Measurements from ENCODE around the gene MARCHF4. TPM values are rescaled to one million over a fixed set of nuclear protein-coding genes. Genes with fewer than 3 reads are reported as not detected.

MARCHF4 gene
- total and polyA plus RNA-seq, 2 of the 4 experiments (the other 2 are of a cell fraction): 2.3 to 12.0 TPM

DNA sequence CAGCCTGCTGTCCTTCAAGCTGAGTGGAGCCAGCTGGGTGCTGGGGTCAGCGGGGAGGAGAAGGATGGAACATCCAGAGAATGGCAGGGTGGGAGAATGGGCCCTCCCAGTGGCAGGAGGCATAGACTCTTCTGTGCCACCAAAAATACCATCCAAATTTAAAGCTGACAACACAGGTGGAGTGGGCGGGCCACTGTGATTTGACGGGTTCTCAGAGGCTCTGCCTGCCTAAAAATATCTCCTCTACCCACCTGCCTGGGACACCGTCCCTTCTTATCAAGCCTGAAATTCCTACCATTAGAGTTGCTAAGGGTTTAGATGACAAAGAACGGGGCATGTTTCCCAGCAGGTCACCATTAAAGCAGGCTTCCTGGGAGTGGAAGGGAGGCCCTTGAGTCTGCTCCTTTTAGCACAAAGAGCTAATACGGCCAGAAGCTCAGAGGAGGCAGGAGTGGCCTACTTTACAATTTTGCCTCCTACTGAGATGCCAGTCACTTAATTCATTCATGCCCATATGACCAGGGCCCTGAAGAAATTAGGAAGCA lies 19.8 kb upstream of the MARCHF4 start:
- Histone ChIP-seq H4K5ac (ENCODE audit: low read depth, low read length) (no peak overlapping the region), H4K8ac (ENCODE audit: low read depth in 2 of 2, low read length in 2 of 2) (no peak overlapping the region), H2AFZ (replicated peaks; ENCODE audit: low read length, poor library complexity) (no peak overlapping the region), H2BK20ac (ENCODE audit: low read depth, low read length) (no peak overlapping the region), H3K27me3 (ENCODE audit: control insufficient read depth, insufficient read depth, low read length) (no peaks in the 10 kb centered on the region), H2AK9ac (replicated peaks; ENCODE audit: low read depth, low read length, poor library complexity) (no peak overlapping the region), H2BK120ac (ENCODE audit: low read depth, low read length) (no peak overlapping the region), H3K18ac (ENCODE audit: low read depth, low read length) (no peak overlapping the region), H3K79me1 (ENCODE audit: low read depth in 1 of 2, low read length in 2 of 2) (no peaks in the 10 kb centered on the region), H2AK5ac (ENCODE audit: low read depth, low read length) (no peak overlapping the region), H3K56ac (ENCODE audit: extremely low read depth, insufficient read depth, low read length) (no peak overlapping the region), H3K4ac (ENCODE audit: low read depth, low read length) (no peak overlapping the region), H3K36me3 (ENCODE audit: control insufficient read depth, insufficient read depth, low read length) (no peaks in the 10 kb centered on the region), H2BK15ac (ENCODE audit: low read depth, low read length) (no peak overlapping the region), H2BK5ac (ENCODE audit: low read depth, low read length, poor library complexity, severe bottlenecking) (no peak overlapping the region), H3K27ac (ENCODE audit: insufficient read depth, low read length) (no peak overlapping the region), H4K91ac (ENCODE audit: insufficient read depth, low read depth, low read length) (no peak overlapping the region), H4K20me1 (ENCODE audit: insufficient read depth, low read length) (no peaks in the 10 kb centered on the region), H3K9me3 (ENCODE audit: control insufficient read depth, insufficient read depth, low read length) (no peaks in the 10 kb centered on the region; the same call in 1 of the 2 replicates), H3K4me1 (ENCODE audit: control insufficient read depth, insufficient read depth, low read length) (no peaks in the 10 kb centered on the region), H3K23ac (ENCODE audit: low read depth, low read length) (no peak overlapping the region), H3K9ac (ENCODE audit: low read depth, low read length) (no peak overlapping the region), H3K4me2 (ENCODE audit: low read depth, low read length) (no peak overlapping the region), H3K14ac (replicated peaks; ENCODE audit: low read depth, low read length) (no peak overlapping the region), H3K9me1 (ENCODE audit: insufficient read depth, low read length) (no peaks in the 10 kb centered on the region), H3K4me3 (ENCODE audit: insufficient read depth, low read depth, low read length) (no peak overlapping the region)
- WGBS, 2 experiments (ENCODE audit: extremely low coverage in 2 of 2, insufficient read length in 1 of 2): no CpG with 5 or more reads among the region's 6 CpGs
- ATAC-seq (ENCODE audit: low read depth) (no peak), DNase-seq (no peak)
- ChIA-PET CTCF (no interaction called here), POLR2A (ENCODE audit: unreplicated experiment) (no interaction called here)
- intact Hi-C loops (cut with micrococcal nuclease): no loop called here
- TF ChIP-seq CTCF (conservative IDR thresholded peaks at IDR 0.05; ENCODE audit: low read depth, low read length): no peak
- TF ChIP-seq SMC3 (IDR thresholded peaks at IDR 0.05; ENCODE audit: low read depth, low read length): no peak
- no peak for TF ChIP-seq RAD21 (IDR thresholded peaks at IDR 0.05; ENCODE audit: low read length)
- TF ChIP-seq NFE2L2 (IDR thresholded peaks at IDR 0.05; ENCODE audit: low read depth, low read length): no peak
- no peak for TF ChIP-seq RCOR1 (IDR thresholded peaks at IDR 0.05; ENCODE audit: insufficient replicate concordance, low read length)
- no peak for TF ChIP-seq POLR2A (IDR thresholded peaks at IDR 0.05; ENCODE audit: low read depth, low read length)
- no peak for TF ChIP-seq CEBPB (IDR thresholded peaks at IDR 0.05; ENCODE audit: low read depth, low read length)
- no peak for TF ChIP-seq RFX5 (IDR thresholded peaks at IDR 0.05; ENCODE audit: low read depth, low read length)
- TF ChIP-seq, protein P1, sequence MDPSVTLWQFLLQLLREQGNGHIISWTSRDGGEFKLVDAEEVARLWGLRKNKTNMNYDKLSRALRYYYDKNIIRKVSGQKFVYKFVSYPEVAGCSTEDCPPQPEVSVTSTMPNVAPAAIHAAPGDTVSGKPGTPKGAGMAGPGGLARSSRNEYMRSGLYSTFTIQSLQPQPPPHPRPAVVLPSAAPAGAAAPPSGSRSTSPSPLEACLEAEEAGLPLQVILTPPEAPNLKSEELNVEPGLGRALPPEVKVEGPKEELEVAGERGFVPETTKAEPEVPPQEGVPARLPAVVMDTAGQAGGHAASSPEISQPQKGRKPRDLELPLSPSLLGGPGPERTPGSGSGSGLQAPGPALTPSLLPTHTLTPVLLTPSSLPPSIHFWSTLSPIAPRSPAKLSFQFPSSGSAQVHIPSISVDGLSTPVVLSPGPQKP (IDR thresholded peaks at IDR 0.05; ENCODE audit: borderline replicate concordance, low read depth, low read length): no peak
- TF ChIP-seq, protein P2, sequence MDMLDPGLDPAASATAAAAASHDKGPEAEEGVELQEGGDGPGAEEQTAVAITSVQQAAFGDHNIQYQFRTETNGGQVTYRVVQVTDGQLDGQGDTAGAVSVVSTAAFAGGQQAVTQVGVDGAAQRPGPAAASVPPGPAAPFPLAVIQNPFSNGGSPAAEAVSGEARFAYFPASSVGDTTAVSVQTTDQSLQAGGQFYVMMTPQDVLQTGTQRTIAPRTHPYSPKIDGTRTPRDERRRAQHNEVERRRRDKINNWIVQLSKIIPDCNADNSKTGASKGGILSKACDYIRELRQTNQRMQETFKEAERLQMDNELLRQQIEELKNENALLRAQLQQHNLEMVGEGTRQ (IDR thresholded peaks at IDR 0.05; ENCODE audit: low read depth, low read length): no peak
- no peak for TF ChIP-seq FOS (IDR thresholded peaks at IDR 0.05; ENCODE audit: low read depth, low read length)
- no peak for TF ChIP-seq MXI1 (IDR thresholded peaks at IDR 0.05; ENCODE audit: borderline replicate concordance, low read depth, low read length)
- TF ChIP-seq CHD1 (IDR thresholded peaks at IDR 0.05; ENCODE audit: low read depth, low read length): no peak
- no peak for TF ChIP-seq BHLHE40 (IDR thresholded peaks at IDR 0.05; ENCODE audit: low read depth, low read length)
- no peak for TF ChIP-seq MAZ (IDR thresholded peaks at IDR 0.05; ENCODE audit: borderline replicate concordance, low read depth, low read length)
- no peak for TF ChIP-seq MAFK (IDR thresholded peaks at IDR 0.05; ENCODE audit: low read depth, low read length)
- in situ Hi-C loops (cut with MboI; ENCODE audit: low sequenced_read_pairs): no loop called here
- dilution Hi-C loops (cut with HindIII; ENCODE audit: low sequenced_read_pairs, unreplicated experiment): no loop called here
- no TSS peak for BruUV-seq (replicated peaks)

All from IMR-90 (cell line).